ENCODE results near the gene GNAT1.
A peak's percentile ranks its signal among the peaks of the same experiment; 100 is the strongest.
"Not testable (repeated sequence)": the region's sequence is repeated elsewhere in the genome, so short reads cannot be mapped to it uniquely, and the experiment has no call there.

The GNAT1 gene

GRCh38 chr3:50237754-50238548, 46.5 kb downstream of the GNAT1 start:
- DNase-seq (ENCODE audit: low spot score) (peak; percentile 78), FAIRE-seq (peak; percentile 68)

GRCh38 chr3:50238549-50239026, 47.2 kb downstream of the GNAT1 start:
- FAIRE-seq (no peak), DNase-seq (ENCODE audit: low spot score) (no peak)

- FAIRE-seq (no peak), DNase-seq (ENCODE audit: low spot score) (no peak)
These were observed 48.2 kb downstream of the GNAT1 start for GRCh38 chr3:50239649-50240048.

- DNase-seq (ENCODE audit: low spot score), result no peak
- no peak for FAIRE-seq
These were observed 49.8 kb downstream of the GNAT1 start for GRCh38 chr3:50241163-50241562.

GRCh38 chr3:50241713-50242380, 50.4 kb downstream of the GNAT1 start:
- DNase-seq (ENCODE audit: low spot score), result no peak
- FAIRE-seq, result no peak

- no peak for DNase-seq (ENCODE audit: low spot score)
- FAIRE-seq, result no peak
These were observed 51.0 kb downstream of the GNAT1 start for GRCh38 chr3:50242381-50242770.

- no peak for FAIRE-seq
- peak; percentile 72 for DNase-seq (ENCODE audit: low spot score)
These were observed 51.6 kb downstream of the GNAT1 start for GRCh38 chr3:50242851-50243542.

GRCh38 chr3:50243543-50243895, 52.1 kb downstream of the GNAT1 start:
- FAIRE-seq (no peak), DNase-seq (ENCODE audit: low spot score) (no peak)

GRCh38 chr3:50244813-50245212, 53.4 kb downstream of the GNAT1 start:
- not testable (repeated sequence) for FAIRE-seq; DNase-seq (ENCODE audit: low spot score)

GRCh38 chr3:50245251-50245745, 53.9 kb downstream of the GNAT1 start:
- DNase-seq (ENCODE audit: low spot score) (no peak), FAIRE-seq (no peak)

GRCh38 chr3:50245831-50246516, 54.6 kb downstream of the GNAT1 start:
- no peak for DNase-seq (ENCODE audit: low spot score)
- no peak for FAIRE-seq

GRCh38 chr3:50246517-50246954, 55.1 kb downstream of the GNAT1 start:
- DNase-seq (ENCODE audit: low spot score) (peak; percentile 97), FAIRE-seq (peak; percentile 89)
